NCI-H748 treated with DMSO at 0.1 percent for 48 hours (cell line): ENCODE measurements around the gene IGSF22.

ENCODE experiments used
- DNase-seq: peaks from one replicate; lab custom pipeline; 2025; lab: John Stamatoyannopoulos, UW

IGSF22 gene

GRCh38 chr11:18726040-18726439 lies at the start of gene IGSF22:
IGSF22 (minus strand) TSS chr11:18726188; CDS start chr11:18724236, 1,952 bp downstream.
- DNase-seq: no peak

- no peak for DNase-seq
Measured at GRCh38 chr11:18774801-18775200, 48.8 kb upstream of the IGSF22 start.

DNA sequence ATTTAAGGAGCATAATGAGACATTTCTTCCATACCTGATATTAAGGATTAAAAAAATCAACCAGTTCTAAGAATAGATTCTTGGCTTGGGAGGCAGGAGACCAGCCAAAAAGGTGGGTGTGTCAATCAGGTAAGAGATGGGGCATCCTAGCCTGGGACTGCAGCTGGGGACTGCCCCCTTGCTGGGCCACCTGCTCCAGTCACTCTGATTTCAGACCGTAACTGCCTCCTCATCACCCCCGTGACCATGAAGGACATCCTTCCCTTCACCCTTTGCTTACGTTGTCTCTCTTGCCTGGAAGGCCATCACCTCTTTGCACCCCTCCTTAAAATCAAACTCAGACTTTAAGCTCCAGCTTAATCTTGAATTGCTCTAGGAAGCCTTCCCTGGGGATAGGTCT lies 47.7 kb upstream of the IGSF22 start:
- DNase-seq: no peak

GRCh38 chr11:18773104-18773503 lies 47.1 kb upstream of the IGSF22 start:
- DNase-seq: no peak

GRCh38 chr11:18772211-18772610 lies 46.2 kb upstream of the IGSF22 start:
- DNase-seq: no peak

DNA sequence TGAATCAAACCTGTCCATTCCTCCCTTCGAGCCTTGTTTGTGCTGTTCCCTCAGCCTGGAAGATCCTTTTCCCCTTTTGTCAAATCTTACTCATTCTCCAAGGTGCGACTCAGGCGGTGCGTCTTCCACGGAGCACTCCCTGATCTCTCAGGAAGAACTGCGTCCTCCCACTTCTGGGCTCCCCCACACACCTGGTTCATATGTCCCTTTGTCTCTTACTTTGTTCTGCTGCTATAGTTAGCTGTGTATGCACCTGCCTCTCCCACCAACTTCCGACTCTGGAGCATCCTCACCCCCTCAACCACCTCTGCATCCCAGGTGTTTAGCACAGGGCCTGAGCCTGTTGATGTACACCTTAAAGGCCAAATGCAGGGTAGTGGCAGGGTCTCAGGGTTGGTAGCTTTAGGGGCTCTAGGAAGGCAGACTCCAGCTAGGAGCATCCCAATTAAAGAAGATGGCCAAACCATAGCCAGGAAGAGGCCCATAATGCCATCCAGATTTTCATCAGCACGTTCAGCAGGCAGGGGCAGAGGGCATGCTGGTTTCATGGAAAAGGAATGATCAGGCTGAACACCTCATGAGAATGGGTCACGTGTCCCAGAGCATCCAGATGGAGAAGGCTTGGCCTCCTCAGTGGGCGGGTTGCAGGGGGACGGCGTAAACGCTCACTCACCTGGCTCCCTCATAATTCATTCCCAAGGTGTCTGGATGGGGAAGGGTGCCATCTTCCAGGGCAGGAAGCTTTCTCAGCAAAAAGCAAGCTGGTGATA lies 45.5 kb upstream of the IGSF22 start:
- DNase-seq: no peak

DNA sequence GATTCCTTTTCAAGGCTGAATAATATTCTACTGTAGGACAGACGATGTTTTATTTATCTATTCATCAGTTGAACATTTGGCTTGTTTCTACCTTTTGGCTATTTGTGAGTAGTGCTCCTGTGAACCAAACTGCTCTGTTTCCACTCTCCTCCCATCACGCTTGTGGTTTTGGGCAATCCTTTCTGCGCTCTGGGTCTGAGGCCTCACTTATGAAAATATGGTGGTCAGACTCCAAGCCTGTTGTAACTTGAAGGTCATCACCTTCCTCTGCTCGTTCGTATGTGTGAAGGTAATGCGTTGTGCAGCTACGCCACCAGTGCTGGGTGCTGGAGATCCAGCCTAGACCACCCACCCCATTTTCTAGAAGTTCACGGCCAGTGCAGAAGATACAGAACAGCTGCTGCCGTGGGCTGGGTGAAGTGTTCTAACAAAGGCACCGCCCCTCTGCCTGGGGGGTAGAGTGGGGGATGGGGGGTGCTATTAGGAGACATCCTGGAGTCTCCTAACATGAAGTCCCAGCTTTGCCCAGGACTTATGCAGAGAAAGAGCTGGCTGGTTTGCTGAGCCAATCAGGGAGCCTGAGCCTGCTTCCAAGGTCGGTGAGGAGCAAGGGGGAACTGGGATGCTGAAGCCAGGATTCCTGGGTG lies 44.6 kb upstream of the IGSF22 start:
- DNase-seq: no peak

GRCh38 chr11:18769802-18770456 lies 43.9 kb upstream of the IGSF22 start:
- no peak for DNase-seq

GRCh38 chr11:18768978-18769377 lies 43.0 kb upstream of the IGSF22 start:
- no peak for DNase-seq

GRCh38 chr11:18768472-18768901 lies 42.5 kb upstream of the IGSF22 start:
- no peak for DNase-seq

DNA sequence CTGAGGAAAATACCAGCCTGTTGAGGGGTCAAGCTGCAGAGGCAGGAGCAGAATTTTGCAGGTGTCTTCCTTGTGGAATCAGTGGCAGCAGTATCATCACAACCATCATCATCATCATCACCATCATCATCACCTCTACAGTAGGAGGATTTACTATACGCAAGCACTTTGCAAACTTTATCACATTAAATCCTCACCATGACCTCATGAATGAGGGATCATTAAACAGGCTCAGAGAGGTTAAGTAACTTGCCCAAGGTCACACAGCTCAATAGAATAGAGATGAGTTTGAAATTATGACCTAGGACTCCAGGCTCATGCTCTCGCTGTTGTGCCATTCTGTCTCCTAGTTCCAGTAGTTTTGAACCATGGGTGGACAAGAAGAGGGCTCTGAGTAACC lies 40.0 kb upstream of the IGSF22 start:
- no peak for DNase-seq

- DNase-seq: no peak
Measured at GRCh38 chr11:18765554-18765953, 39.6 kb upstream of the IGSF22 start.

DNA sequence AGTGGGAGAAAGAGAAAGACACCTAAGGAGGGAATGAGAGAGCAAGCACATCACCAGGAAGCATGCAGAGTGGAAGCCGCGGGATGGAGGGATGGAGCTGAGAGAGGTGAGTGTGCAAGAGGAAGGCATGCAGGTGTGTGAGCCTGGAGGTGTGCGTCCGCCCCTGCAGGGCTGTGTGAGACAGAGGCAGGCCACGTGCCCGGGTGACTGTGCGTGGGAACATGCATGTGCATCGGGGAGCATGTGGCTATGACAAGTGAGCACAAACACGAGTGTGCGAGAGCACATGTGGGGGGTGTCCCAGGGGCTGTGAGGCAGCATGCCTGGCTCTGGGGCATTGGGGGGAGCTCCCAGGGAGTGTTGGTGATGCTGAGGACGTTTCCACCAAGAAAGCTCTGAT lies 35.8 kb upstream of the IGSF22 start:
- DNase-seq: no peak

DNA sequence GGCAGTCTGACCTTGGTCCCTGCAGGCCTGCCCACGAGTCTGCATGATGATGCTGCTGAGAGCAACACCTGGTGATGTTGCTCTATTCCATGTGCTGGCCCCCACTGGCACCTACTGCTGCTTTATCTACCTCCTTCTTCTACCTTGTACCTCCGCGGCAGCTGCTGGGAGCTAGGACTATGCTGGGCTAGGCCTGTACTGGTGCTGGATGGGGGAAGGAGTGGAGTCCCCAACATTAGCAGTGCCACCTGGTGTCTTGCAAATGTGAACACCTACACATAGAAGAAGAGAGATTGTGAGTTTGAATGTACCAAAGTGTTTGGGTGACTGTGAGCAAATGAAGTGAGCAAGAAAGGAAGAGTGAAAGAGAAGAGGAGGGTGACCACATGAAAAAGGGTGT lies 35.2 kb upstream of the IGSF22 start:
- no peak for DNase-seq

GRCh38 chr11:18757811-18758210 lies 31.8 kb upstream of the IGSF22 start:
- no peak for DNase-seq

DNA sequence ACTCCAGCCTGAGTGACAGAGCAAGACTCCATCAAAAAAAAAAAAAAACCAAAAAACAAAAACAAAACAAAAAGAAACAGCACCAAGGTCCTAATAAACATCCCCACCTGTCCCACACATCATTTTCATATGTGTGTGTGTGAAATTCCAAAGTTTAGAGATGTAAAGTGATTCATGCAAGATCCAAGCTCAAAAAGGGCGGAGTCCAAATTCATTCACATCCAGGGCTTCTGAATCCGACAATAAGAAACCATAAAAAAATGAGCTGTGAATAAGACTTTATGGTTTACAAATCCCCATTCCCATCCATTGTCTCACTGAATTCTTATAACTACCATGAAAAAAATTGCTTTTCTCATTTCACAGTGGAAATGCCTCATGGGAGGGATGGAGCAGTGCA lies 30.9 kb upstream of the IGSF22 start:
- no peak for DNase-seq

GRCh38 chr11:18754308-18754707 lies 28.3 kb upstream of the IGSF22 start:
- no peak for DNase-seq

DNA sequence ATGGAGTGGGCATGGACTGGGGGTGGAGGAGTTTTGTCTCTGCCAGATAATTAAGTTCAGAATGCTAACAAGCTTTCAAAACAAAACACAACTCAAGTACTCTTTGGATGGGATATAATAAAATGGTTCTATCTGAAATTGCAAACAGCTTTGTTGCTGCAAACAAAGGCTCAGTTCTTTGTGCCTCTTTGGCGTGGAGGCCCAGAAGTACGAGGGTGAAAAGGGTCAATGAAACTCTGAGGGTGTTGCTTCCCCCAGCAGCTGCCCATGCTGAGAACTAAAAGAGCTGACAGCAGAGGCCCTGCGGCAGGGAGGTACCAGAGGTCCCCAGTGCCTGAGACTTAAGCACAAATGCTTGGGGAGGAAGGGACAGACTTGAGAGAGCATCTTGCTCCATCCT lies 26.5 kb upstream of the IGSF22 start:
- peak; percentile 15 for DNase-seq

DNA sequence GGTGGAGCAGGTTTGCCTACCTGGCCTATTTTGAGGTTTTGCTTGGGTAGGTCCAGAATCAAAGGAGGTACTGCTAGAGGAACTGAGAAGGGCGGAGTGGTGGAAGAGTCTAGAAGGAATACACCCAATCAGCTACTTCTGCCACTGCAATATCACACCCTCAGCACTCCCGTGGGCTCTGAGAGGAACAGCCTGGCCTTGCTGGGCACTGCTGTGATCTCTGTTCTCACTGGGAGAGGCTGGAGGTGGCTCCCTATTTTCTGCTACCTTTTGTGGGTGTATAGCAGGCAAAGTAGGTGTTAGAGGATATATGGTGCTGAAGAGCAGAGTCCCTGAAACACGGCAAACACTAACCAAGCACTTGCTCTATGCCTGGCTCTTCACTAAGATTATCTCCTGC lies 25.0 kb upstream of the IGSF22 start:
- DNase-seq: no peak

GRCh38 chr11:18749681-18750319 lies 23.8 kb upstream of the IGSF22 start:
- DNase-seq: no peak

DNA sequence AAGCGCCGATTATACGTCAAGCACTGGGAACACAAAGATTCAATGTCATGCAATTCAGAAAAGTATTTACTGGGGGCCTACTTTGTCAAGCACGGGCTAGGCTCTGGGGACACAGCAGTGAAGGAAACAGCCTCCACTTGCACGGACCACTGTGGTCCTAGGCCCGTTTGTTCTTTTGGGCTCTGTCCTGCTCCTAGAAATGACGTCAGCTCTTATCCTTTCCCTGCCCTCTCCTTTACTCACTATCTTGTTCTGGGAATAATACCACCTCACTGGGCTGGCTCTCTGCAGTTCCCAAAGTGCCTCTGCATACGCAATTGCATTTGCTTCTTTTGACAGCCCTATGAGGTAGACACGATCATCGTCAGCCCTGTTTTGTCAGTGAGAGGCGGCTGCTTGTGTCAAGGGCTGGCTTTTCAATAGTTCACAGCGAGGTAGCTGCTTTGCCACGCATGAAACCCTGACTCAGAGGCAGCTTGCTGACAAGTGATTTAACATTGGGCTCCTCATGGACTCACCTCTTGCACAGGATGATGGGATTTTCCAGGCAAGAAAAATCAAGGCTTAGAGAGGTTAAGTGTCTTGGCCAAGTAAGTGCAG lies 22.9 kb upstream of the IGSF22 start:
- no peak for DNase-seq

- no peak for DNase-seq
Measured at GRCh38 chr11:18745251-18745650, 19.3 kb upstream of the IGSF22 start.
